ENCODE measurements around the gene PTPRA.
A peak's percentile ranks its signal among the peaks of the same experiment; 100 is the strongest.

Gene PTPRA

GRCh38 chr20:2865630-2866029 lies 7.7 kb upstream of the PTPRA start:
- no peak for DNase-seq (ENCODE audit: low read depth, low spot score)
- in situ Hi-C loops (cut with HindIII; ENCODE audit: low sequenced_read_pairs), result no loop called here
- TF ChIP-seq CTCF (IDR thresholded peaks at IDR 0.05; ENCODE audit: low read depth, low read length), result peak; percentile 21
- no peak overlapping the region for H3K4me3 ChIP-seq (ENCODE audit: low read depth, low read length)

- no peak overlapping the region for H3K4me3 ChIP-seq (ENCODE audit: low read depth, low read length)
- no peak for TF ChIP-seq CTCF (IDR thresholded peaks at IDR 0.05; ENCODE audit: low read depth, low read length)
- DNase-seq (ENCODE audit: low read depth, low spot score), result no peak
- in situ Hi-C loops (cut with HindIII; ENCODE audit: low sequenced_read_pairs), result no loop called here
These were observed 7.0 kb upstream of the PTPRA start for GRCh38 chr20:2866236-2866635.

GRCh38 chr20:2867081-2867864 lies 6.0 kb upstream of the PTPRA start:
- no peak overlapping the region for H3K4me3 ChIP-seq (ENCODE audit: low read depth, low read length)
- no peak for DNase-seq (ENCODE audit: low read depth, low spot score)
- no peak for TF ChIP-seq CTCF (IDR thresholded peaks at IDR 0.05; ENCODE audit: low read depth, low read length)
- in situ Hi-C loops (cut with HindIII; ENCODE audit: low sequenced_read_pairs), result no loop called here

DNA sequence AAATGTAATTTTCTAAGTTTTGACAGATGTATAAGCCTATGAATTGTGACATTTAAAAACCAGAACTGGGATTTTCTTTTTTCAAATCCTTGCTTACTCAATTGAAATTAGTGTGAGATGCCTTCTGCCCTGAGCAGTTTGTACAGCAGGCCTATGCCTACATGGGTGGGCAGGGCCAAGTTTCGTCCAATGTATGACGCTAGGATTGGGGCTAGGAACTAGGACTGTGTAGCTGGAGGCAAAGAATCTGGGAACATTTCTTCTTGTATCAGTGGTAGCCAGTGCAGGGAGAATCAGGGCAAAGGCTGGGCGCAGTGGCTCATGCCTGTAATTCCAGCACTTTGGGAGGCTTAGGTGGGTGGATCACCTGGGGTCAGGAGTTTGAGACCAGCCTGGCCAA lies 3.9 kb upstream of the PTPRA start:
- in situ Hi-C loops (cut with HindIII; ENCODE audit: low sequenced_read_pairs), result no loop called here
- no peak for DNase-seq (ENCODE audit: low read depth, low spot score)
- no peak for TF ChIP-seq CTCF (IDR thresholded peaks at IDR 0.05; ENCODE audit: low read depth, low read length)
- H3K4me3 ChIP-seq (ENCODE audit: low read depth, low read length), result no peak overlapping the region

GRCh38 chr20:2871111-2871465 lies 2.2 kb upstream of the PTPRA start:
- no peak for TF ChIP-seq CTCF (IDR thresholded peaks at IDR 0.05; ENCODE audit: low read depth, low read length)
- in situ Hi-C loops (cut with HindIII; ENCODE audit: low sequenced_read_pairs), result no loop called here
- H3K4me3 ChIP-seq (ENCODE audit: low read depth, low read length), result no peak overlapping the region
- peak; percentile 52 for DNase-seq (ENCODE audit: low read depth, low spot score)

DNA sequence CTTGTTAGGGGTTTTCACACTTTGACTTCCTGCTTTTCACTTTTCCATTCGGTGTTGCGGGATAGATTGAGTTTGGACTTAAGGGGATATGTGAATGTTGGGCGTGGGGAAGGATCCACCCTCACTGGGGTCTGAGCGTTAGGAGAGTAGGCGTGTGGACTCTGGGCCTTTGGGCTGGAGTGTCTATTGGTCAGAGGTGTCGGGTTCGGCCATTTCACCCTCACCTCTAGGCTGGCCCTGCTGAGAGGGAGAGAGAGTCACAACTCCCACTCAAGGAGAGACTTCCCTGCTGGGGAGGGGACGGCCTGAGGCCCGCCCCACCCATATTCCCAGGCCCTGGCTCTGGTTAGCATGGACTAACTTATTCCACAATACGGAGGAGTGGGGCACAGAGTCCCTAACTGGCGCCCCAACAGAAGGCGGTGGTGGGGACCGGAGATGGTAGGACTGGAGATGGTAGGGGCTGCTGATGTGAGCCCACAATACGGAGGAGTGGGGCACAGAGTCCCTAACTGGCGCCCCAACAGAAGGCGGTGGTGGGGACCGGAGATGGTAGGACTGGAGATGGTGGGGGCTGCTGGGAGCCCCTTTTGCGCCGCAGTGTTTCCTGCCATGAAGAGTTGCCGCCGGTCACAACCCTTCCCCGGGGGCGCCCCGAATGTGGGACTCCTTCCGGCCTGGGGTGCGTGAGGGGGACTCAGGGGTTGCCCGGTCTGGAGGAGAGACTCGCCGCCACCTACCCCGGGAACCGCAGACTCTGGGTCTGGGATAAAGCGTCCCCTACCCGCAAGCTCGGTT lies 1.4 kb upstream of the PTPRA start:
- no peak for TF ChIP-seq CTCF (IDR thresholded peaks at IDR 0.05; ENCODE audit: low read depth, low read length)
- H3K4me3 ChIP-seq (ENCODE audit: low read depth, low read length), result peak overlapping the region; percentile 50
- in situ Hi-C loops (cut with HindIII; ENCODE audit: low sequenced_read_pairs), result no loop called here
- DNase-seq (ENCODE audit: low read depth, low spot score), result peak; percentile 14

Data from astrocyte of the spinal cord (primary cell).